HepG2 (cell line): Measurements from ENCODE around the gene LASP1. TPM values are rescaled to one million over a fixed set of nuclear protein-coding genes. Genes with fewer than 3 reads are reported as not detected.

Experiments
- DNMT1 ChIP-seq: sonication (generic); formaldehyde crosslinking; IDR thresholded peaks from 2 replicates; pipeline ENCODE4 v1.5.1; 2020; ENCODE audit warnings: mild to moderate bottlenecking, missing genetic modification reagents
- HES4 ChIP-seq: sonication (generic); formaldehyde crosslinking; IDR thresholded peaks from 2 replicates; pipeline ENCODE4 v1.9.0; 2021; ENCODE audit warnings: mild to moderate bottlenecking, missing genetic modification reagents, borderline replicate concordance
- LCORL ChIP-seq, 2 experiments: fragments of 450-650 bp in 1 of 2; sonication (generic) in 1 of 2; formaldehyde crosslinking in 1 of 2; IDR thresholded peaks; 2 replicates each; pipeline versions ENCODE4 v1.5.0 to v1.6.1; 2017 to 2020; ENCODE audit warnings: antibody characterized with exemption in 1 of 2, missing genetic modification reagents in 1 of 2
- MLXIP ChIP-seq: sonication (generic); formaldehyde crosslinking; IDR thresholded peaks from 2 replicates; pipeline ENCODE4 v1.9.0; 2021; ENCODE audit warnings: missing genetic modification reagents, borderline replicate concordance
- SP2 ChIP-seq: sonication (generic); formaldehyde crosslinking; IDR thresholded peaks from 2 replicates; pipeline ENCODE4 v1.5.1; 2020; ENCODE audit warnings: mild to moderate bottlenecking, missing genetic modification reagents
- SRF ChIP-seq: IDR thresholded peaks from 2 replicates; pipeline ENCODE4 v1.6.1; 2011; ENCODE audit warnings: mild to moderate bottlenecking, low read depth, low read length, moderate library complexity
- STAT5B ChIP-seq: sonication (generic); formaldehyde crosslinking; IDR thresholded peaks from 2 replicates; pipeline ENCODE4 v1.4.0; 2020; ENCODE audit warnings: missing genetic modification reagents
- TOE1 ChIP-seq: sonication (generic); formaldehyde crosslinking; IDR thresholded peaks from 2 replicates; pipeline ENCODE4 v1.4.0; 2020; ENCODE audit warnings: mild to moderate bottlenecking, missing genetic modification reagents
- ZHX2 ChIP-seq, 2 experiments: sonication (generic) in 1 of 2; formaldehyde crosslinking in 1 of 2; IDR thresholded peaks; 2 replicates each; pipeline versions ENCODE4 v1.6.1 to v1.9.0; 2014 to 2022; ENCODE audit warnings: antibody characterized with exemption in 1 of 2, borderline replicate concordance in 1 of 2, inconsistent platforms in 1 of 2, low read depth in 1 of 2, missing genetic modification reagents in 1 of 2
- ZNF30 ChIP-seq: sonication (generic); formaldehyde crosslinking; IDR thresholded peaks from 2 replicates; pipeline ENCODE4 v1.5.0; 2020; ENCODE audit warnings: mild to moderate bottlenecking, missing genetic modification reagents
- ZNF329 ChIP-seq: sonication (generic); formaldehyde crosslinking; IDR thresholded peaks from 2 replicates; pipeline ENCODE4 v1.9.0; 2021; ENCODE audit warnings: low read depth, mild to moderate bottlenecking, missing genetic modification reagents
- ZNF749 ChIP-seq: sonication (generic); formaldehyde crosslinking; IDR thresholded peaks from 2 replicates; pipeline ENCODE4 v1.8.0; 2022; ENCODE audit warnings: mild to moderate bottlenecking, missing genetic modification reagents, moderate library complexity, borderline replicate concordance
- ZNF773 ChIP-seq: sonication (generic); formaldehyde crosslinking; IDR thresholded peaks from 2 replicates; pipeline ENCODE4 v1.4.0; 2020; ENCODE audit warnings: missing genetic modification reagents, borderline replicate concordance
- polyA plus RNA-seq, 8 experiments: library from polyadenylated mRNA; depleted of rRNA in 3 of 8; stranded (reverse) in 7 of 8; unstranded in 1 of 8; fragments of >200 nt; fragmentation: Illumina TruSeq in 4 of 8; extraction: Trizol in 4 of 8; gene quantifications; 2 replicates each; pipeline versions ENCODE4 v1.2.1 to v1.2.3, GENCODE V29; 2011 to 2016; ENCODE audit warnings: low read depth in 4 of 8, missing spikeins in 1 of 8, mixed read lengths in 1 of 8; ENCODE audit not compliant: insufficient read depth in 1 of 8
- total RNA-seq, 5 experiments: library from RNA; depleted of rRNA; stranded (reverse); fragments of >200 nt; fragmentation: Illumina TruSeq; extraction: Trizol; gene quantifications; 2 replicates each; pipeline ENCODE4 v1.2.3, GENCODE V29; 2016; ENCODE audit warnings: low read depth in 1 of 5
- TF ChIP-seq, protein P1 (sequence below): sonication (generic); formaldehyde crosslinking; IDR thresholded peaks from 2 replicates; pipeline ENCODE4 v1.4.0; 2020; ENCODE audit warnings: missing genetic modification reagents, mild to moderate bottlenecking, borderline replicate concordance

LASP1 gene
- total and polyA plus RNA-seq, 2 of the 13 experiments (the other 11 are each of a cell fraction or from before 2014, with no cell fraction given), result 70.1 to 97.0 TPM

DNA sequence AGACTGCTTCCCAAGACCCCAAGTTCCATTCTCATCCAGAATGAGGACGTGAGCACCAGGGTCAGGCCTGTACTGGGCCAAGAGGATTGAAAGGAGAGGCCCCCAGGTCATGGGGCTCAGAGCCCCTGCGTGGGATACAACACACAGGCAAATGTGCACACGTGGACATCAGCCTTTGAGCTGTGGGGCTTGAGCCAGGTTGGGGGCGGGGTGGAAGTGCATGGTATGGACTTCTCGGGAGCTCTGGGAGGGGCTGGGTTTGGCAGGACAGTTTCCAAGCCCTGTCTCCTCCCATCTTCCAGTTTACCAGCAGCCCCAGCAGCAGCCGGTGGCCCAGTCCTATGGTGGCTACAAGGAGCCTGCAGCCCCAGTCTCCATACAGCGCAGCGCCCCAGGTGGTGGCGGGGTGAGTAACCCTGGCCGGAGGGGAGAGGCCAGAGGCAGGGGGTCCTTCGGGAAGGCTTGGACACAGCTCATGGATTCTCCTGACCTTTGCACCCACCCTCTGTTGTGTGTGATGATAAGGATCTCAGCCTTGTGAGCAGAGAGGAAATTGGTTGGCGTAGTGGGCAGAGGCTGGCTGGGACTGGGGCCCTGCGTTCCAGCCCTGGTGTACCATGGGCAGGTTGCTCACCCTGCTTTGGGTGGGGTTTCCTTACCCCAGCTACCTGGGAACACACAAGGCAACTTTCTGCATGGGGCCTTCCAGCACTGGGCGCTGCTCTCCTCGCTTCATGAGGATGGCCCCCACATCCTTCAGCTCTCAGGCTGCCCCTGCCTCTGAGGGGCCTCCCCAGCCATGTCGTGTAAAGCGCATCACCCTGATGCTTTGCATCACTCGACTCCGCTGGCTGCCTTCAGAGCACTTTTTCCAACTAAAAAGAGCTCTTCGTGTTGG, 45.1 kb downstream of the LASP1 start (continued):
- no peak for TF ChIP-seq MLXIP
- no peak for TF ChIP-seq SP2 (CRISPR knock-in tag)
- TF ChIP-seq ZNF773 (CRISPR knock-in tag), result no peak
- TF ChIP-seq SRF, result no peak
- no peak for TF ChIP-seq ZNF329
- no peak for TF ChIP-seq STAT5B
- TF ChIP-seq ZHX2 (IDR thresholded peaks at IDR 0.05; ENCODE audit: low read depth), result peak; percentile 78
- no peak for TF ChIP-seq ZHX2 (CRISPR knock-in tag; IDR thresholded peaks at IDR 0.05; ENCODE audit: borderline replicate concordance)
- TF ChIP-seq DNMT1 (CRISPR knock-in tag), result no peak
- no peak for TF ChIP-seq ZNF30 (CRISPR knock-in tag)
- TF ChIP-seq HES4 (CRISPR knock-in tag), result no peak
- TF ChIP-seq ZNF749, result no peak
- no peak for TF ChIP-seq TOE1 (CRISPR knock-in tag)
- no peak for TF ChIP-seq LCORL (IDR thresholded peaks at IDR 0.05)
- TF ChIP-seq LCORL (CRISPR knock-in tag; IDR thresholded peaks at IDR 0.05), result no peak; the same call in 1 of the 2 replicates
- TF ChIP-seq, protein P1, sequence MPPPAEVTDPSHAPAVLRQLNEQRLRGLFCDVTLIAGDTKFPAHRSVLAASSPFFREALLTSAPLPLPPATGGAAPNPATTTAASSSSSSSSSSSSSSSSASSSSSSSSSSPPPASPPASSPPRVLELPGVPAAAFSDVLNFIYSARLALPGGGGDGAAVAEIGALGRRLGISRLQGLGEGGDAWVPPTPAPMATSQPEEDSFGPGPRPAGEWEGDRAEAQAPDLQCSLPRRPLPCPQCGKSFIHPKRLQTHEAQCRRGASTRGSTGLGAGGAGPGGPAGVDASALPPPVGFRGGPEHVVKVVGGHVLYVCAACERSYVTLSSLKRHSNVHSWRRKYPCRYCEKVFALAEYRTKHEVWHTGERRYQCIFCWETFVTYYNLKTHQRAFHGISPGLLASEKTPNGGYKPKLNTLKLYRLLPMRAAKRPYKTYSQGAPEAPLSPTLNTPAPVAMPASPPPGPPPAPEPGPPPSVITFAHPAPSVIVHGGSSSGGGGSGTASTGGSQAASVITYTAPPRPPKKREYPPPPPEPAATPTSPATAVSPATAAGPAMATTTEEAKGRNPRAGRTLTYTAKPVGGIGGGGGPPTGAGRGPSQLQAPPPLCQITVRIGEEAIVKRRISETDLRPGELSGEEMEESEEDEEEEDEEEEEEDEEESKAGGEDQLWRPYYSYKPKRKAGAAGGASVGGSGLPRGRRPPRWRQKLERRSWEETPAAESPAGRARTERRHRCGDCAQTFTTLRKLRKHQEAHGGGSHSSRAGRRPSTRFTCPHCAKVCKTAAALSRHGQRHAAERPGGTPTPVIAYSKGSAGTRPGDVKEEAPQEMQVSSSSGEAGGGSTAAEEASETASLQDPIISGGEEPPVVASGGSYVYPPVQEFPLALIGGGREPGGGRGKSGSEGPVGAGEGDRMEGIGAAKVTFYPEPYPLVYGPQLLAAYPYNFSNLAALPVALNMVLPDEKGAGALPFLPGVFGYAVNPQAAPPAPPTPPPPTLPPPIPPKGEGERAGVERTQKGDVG (CRISPR knock-in tag), result peak; percentile 97; the same call in 1 of the 2 replicates
